HFFc6 (cell line): ENCODE measurements around the gene BAZ2A. TPM values are rescaled to one million over a fixed set of nuclear protein-coding genes. Genes with fewer than 3 reads are reported as not detected.

ENCODE experiments used
- DNase-seq: peaks from one replicate; pipeline ENCODE4 v3.0.0-alpha.2; 2018
- H3K27ac Mint-ChIP-seq: 2 replicates; pipeline ENCODE4 v1.8.0; 2020; ENCODE audit warnings: mild to moderate bottlenecking, mixed read lengths
- H3K27me3 Mint-ChIP-seq: 2 replicates; pipeline ENCODE4 v1.8.0; 2021; ENCODE audit warnings: mild to moderate bottlenecking, moderate library complexity, mixed read lengths; ENCODE audit not compliant: insufficient read depth
- H3K36me3 Mint-ChIP-seq: 2 replicates; pipeline ENCODE4 v1.8.0; 2021; ENCODE audit warnings: low read depth, mixed read lengths
- H3K4me1 Mint-ChIP-seq: 2 replicates; pipeline ENCODE4 v1.8.0; 2020; ENCODE audit warnings: low read depth, mixed read lengths
- H3K4me3 Mint-ChIP-seq: 2 replicates; pipeline ENCODE4 v1.8.0; 2020; ENCODE audit warnings: mild to moderate bottlenecking, moderate library complexity, mixed read lengths
- H3K9me3 Mint-ChIP-seq: 2 replicates; pipeline ENCODE4 v1.8.0; 2020; ENCODE audit warnings: mild to moderate bottlenecking, mixed read lengths
- long read RNA-seq: library from polyadenylated mRNA; unstranded; transcript quantifications from one replicate; pipeline ENCODE4 v2.0.0, GENCODE V29; 2019
- total RNA-seq, 6 experiments: library from RNA; stranded (reverse); fragmentation: NEBNext Ultra II Directional; extraction: Animal tissue kit (Norgen Biotek cat#: 25700); gene quantifications; 2 replicates in 1 of 6; 3 replicates in 5 of 6; pipeline ENCODE4 v1.2.3, GENCODE V29; 2021
- TF ChIP-seq, protein P1 (sequence below): fragments of 200-600 bp; sonication (generic); IDR thresholded peaks from 2 replicates; pipeline ENCODE4 v1.5.0; 2021; ENCODE audit warnings: antibody characterized with exemption, mild to moderate bottlenecking

Gene BAZ2A
- 10 to 100 TPM; 54.2 to 60.4 (median 57.3) TPM for total RNA-seq
- long read RNA-seq, partial matches to known transcripts = 5 of 15 reads
- long read RNA-seq, other reads (novel, unspliced or antisense) = 10 of 15 reads

DNA sequence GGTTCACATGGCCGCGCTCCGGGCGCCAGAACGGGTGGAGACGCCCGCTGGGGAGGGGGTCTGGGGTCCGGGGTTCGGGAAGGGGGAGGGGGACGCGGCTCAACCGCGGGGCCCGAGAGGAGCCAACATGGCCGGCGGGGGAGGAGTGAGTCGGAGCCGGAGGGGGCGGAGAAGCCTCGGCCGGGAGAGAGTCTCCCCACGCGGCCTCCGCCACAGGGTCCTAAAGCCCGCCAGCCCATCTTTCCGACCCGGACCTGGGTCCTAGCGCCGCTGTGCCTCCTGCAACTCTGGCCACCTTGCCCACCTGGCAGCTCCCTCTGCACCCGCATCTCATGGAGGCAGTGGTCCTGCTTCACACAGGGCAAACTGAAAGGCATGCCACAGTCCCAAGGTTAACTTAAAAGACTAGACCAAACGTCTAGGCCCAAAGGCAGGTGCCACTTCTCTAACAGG, at the start of gene BAZ2A:
TSS of gene BAZ2A (minus strand) at position 147 of the 453 bp plus-strand sequence. CDS start 12,796 bp downstream, outside the sequence.
- Mint-ChIP-seq H3K4me1 (peaks cover 69% of the 10 kb centered on the region), H3K36me3 (peaks cover 14% of the 10 kb centered on the region; the same call in 1 of the 2 replicates), H3K27me3 (no peaks in the 10 kb centered on the region; the same call in 1 of the 2 replicates), H3K27ac (peak within 1 kb of the TSS; percentile 86), H3K9me3 (no peaks in the 10 kb centered on the region), H3K4me3 (peak within 1 kb of the TSS; percentile 92)
- TF ChIP-seq, protein P1, sequence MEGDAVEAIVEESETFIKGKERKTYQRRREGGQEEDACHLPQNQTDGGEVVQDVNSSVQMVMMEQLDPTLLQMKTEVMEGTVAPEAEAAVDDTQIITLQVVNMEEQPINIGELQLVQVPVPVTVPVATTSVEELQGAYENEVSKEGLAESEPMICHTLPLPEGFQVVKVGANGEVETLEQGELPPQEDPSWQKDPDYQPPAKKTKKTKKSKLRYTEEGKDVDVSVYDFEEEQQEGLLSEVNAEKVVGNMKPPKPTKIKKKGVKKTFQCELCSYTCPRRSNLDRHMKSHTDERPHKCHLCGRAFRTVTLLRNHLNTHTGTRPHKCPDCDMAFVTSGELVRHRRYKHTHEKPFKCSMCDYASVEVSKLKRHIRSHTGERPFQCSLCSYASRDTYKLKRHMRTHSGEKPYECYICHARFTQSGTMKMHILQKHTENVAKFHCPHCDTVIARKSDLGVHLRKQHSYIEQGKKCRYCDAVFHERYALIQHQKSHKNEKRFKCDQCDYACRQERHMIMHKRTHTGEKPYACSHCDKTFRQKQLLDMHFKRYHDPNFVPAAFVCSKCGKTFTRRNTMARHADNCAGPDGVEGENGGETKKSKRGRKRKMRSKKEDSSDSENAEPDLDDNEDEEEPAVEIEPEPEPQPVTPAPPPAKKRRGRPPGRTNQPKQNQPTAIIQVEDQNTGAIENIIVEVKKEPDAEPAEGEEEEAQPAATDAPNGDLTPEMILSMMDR = no peak
- peak; percentile 65 for DNase-seq

DNA sequence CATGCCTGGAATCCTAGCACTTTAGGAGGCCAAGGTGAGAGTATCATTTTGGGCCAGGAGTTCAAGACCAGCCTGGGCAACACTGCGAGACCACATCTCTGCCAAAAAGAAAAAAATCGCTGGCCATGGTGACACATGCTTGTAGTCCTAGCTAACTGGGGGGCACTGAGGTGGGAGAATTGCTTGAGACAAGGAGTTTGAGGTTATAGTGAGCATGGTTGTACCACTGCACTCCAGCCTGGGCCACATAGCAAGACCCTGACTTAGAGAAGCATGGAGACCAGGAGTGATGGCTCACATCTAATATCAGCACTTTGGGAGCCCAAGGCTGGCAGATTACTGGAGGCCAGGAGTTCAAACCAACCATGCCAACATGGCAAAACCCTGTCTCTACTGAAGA, 48.7 kb upstream of the BAZ2A start:
- TF ChIP-seq, protein P1 = no peak
- no peak overlapping the region for H3K4me3 Mint-ChIP-seq
- H3K27me3 Mint-ChIP-seq = peaks cover 2% of the 10 kb centered on the region
- peaks cover 14% of the 10 kb centered on the region for H3K4me1 Mint-ChIP-seq
- H3K36me3 Mint-ChIP-seq = peaks cover 21% of the 10 kb centered on the region
- H3K9me3 Mint-ChIP-seq = no peaks in the 10 kb centered on the region
- no peak for DNase-seq
- peak overlapping the region; percentile 18; the same call in 1 of the 2 replicates for H3K27ac Mint-ChIP-seq

DNA sequence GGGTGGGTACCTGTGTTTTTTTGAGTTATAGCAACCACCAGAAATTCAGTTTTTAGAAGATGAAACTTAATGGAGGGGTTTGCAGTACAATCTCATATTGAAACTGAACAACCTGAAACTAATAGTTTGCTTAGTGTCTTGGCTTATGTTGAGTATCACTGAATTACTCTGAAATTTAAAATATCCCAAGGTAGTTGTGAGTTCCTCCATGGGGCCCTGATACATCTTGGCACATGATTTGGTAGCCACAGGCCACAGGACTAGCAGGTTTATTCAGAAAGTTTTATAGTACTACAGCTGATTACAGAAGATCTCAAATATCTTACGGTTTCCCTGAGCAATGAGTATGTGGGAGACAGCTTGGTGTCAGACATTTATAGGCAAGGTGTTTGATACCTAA, 47.6 kb upstream of the BAZ2A start:
- H3K36me3 Mint-ChIP-seq = peaks cover 26% of the 10 kb centered on the region

DNA sequence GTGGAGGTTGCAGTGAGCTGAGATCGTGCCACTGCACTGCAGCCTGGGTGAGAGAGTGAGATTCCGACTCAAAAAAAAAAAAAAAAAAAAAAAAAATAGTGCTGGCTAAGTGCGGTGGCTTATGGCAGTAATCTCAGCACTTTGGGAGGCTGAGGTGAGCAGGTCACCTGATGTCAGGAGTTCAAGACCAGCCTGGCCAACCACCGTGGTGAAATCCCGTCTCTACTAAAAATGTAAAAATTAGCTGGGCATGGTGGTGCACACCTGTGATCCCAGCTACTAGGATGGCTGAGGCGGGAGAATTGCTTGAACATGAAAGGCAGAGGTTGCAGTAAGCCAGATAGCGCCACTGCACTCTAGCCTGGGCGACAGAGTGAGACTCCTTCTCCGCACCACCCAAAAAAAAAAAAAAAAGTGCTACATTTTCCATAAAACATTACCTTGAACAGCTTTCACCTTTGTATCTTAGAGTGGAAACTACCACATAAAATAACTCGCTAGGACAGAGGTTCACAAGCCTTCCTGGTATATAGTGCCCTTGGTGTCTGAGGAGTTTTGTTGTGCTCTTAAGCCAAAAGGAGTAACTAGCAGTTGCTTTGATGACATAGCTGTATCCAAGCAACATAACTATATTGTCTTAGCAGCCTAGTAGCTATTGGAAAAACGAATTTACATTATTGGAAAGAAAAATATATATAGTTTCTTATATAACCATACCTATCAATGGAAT, 46.9 kb upstream of the BAZ2A start:
- TF ChIP-seq, protein P1 = no peak
- peaks cover 20% of the 10 kb centered on the region; the same call in 1 of the 2 replicates for H3K4me1 Mint-ChIP-seq
- H3K27ac Mint-ChIP-seq = no peak overlapping the region
- DNase-seq = no peak
- H3K36me3 Mint-ChIP-seq = peaks cover 22% of the 10 kb centered on the region
- H3K27me3 Mint-ChIP-seq = peaks cover 2% of the 10 kb centered on the region
- no peaks in the 10 kb centered on the region for H3K9me3 Mint-ChIP-seq
- no peak overlapping the region for H3K4me3 Mint-ChIP-seq

More for the DNA sequence above, 47.6 kb upstream of the BAZ2A start:
- Mint-ChIP-seq H3K9me3 (no peaks in the 10 kb centered on the region), H3K27me3 (peaks cover 2% of the 10 kb centered on the region), H3K4me1 (peaks cover 19% of the 10 kb centered on the region; the same call in 1 of the 2 replicates), H3K27ac (peak overlapping the region; percentile 24; the same call in 1 of the 2 replicates), H3K4me3 (no peak overlapping the region)
- TF ChIP-seq, protein P1 = no peak
- no peak for DNase-seq

DNA sequence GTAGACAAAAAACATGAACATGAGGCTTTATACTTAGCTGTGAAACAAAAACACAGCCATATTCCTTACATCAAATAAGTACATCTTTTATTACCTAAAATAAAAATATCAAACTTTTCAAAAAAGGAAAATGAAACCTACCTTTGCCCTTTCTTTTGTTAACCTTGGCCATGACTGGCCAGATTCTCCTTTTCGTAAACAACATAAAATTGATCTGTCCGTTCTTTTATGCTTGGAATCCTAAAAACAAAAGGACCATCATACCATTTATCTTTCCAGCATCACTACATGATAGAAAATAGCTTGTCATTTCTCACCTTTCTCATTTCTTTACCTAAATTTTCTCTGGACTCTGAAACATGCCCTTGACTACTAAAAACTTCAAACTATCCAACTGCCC, 41.5 kb upstream of the BAZ2A start:
- Mint-ChIP-seq H3K4me3 (no peak overlapping the region), H3K27me3 (peaks cover 2% of the 10 kb centered on the region; the same call in 1 of the 2 replicates), H3K36me3 (peaks cover 37% of the 10 kb centered on the region), H3K4me1 (peaks cover 22% of the 10 kb centered on the region; the same call in 1 of the 2 replicates), H3K27ac (no peak overlapping the region), H3K9me3 (no peaks in the 10 kb centered on the region)
- DNase-seq = no peak
- TF ChIP-seq, protein P1 = no peak
